Fibroblast of skin of back (primary cell): Measurements from ENCODE around the gene OGDHL. TPM values are rescaled to one million over a fixed set of nuclear protein-coding genes. Genes with fewer than 3 reads are reported as not detected.
"Not testable (repeated sequence)": the region's sequence is repeated elsewhere in the genome, so short reads cannot be mapped to it uniquely, and the experiment has no call there.

ENCODE experiments used
- DNase-seq: peaks from one replicate; pipeline ENCODE4 v3.0.0-alpha.2; 2013
- polyA plus RNA-seq, 2 experiments: library from polyadenylated mRNA; unstranded; fragments of 120-200 nt; gene quantifications; one replicate each; pipeline ENCODE4 v1.2.1, GENCODE V29; 2013; ENCODE audit not compliant: insufficient read length in 2 of 2

Gene OGDHL
- polyA plus RNA-seq (2013, experiment 1 of 2; ENCODE audit: insufficient read length) = 0.25 TPM
- polyA plus RNA-seq (2013, experiment 2 of 2; ENCODE audit: insufficient read length) = 0.23 TPM

DNA sequence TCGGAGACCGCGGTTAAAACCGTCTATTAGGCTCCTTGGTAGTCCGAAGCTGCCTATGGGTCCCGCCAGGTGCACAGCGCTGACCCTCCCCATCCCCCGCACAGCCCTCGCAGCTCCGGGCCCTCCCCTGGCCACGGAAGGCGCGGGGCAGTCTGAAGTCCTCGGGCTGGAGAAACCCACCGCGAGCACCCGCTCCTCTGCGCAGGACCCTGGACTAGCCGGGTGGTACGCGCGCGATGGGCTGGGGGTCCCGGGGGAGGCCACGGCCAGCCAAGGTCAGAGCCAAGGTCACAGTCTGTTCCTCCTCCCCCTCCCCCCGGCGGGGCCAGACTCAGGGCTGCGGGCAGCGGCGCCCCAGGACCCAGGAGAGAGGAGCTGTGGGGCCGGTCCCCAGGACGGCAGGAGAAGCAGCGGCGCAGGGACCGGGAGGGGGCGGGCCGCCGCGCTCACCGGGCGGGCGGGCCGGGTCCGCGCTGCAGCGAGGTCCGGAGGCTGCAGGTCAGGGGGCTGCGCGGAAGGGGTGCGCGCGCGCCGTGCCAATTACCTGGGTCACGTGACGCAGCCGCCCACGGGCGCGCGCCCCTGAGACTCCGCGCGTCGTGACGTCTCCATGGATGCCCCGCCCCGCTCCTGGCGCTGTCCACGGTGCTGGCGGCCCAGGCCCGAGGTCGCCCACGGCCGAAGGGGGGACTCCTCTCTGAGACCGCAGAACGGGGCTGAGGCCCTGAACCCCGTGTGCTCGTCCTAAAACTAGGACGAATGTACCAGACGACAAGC, at the start of gene OGDHL:
TSS of gene OGDHL (minus strand) at position 535 of the 777 bp plus-strand sequence. CDS start 3,731 bp downstream, outside the sequence.
- peak; percentile 56 for DNase-seq

DNA sequence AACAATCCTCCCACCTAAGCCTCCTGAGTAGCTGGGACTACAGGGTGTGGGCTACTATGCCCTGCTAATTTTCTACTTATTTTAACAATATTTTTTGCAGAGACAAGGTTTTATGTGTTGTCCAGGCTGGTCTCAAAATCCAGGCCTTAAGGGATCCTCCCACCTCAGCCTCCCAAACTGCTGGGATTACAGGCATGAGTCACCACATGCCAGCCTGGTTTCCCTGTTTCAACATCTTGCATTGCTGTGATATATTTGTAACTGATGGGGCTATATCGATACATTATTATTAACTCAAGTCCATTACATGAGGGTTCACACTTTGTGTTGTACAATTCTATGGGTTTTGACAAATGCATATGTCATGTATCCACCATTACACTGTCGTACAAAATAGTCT, 41.9 kb upstream of the OGDHL start:
- no peak for DNase-seq

DNA sequence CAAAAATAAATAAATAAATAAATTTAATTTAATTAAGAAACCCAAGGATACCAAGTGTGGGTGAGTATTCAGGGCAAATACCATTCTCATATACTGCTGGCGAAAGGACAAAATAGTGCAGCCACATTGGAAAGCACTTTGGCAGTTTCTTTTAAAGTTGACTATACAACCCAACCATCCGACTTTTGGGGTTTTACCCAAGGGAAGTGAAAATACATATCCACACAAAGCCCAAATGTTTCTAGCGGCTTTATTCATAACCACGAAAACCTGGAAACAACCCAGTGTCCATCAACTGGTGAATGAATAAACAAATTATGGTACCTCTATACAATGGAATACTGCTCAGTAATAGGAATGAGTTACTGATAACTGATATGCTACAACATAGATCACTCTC, 36.2 kb upstream of the OGDHL start:
- no peak for DNase-seq

DNA sequence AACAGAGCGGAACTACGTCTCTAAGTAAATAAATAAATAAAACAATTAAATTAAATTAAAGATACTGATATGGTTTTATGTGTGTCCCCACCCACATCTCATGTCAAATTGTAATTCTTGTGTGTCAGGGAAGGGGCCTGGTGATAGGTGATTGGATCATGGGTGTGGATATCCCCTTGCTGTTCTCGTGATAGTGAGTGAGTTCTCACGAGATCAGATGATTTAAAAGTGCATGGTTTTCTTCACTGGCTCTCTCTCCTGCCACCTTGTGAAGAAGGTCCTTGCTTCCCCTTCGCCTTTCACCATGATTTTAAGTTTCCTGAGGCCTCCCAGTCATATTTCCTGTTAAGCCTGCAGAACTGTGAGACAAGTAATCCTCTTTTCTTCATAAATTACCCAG, 29.0 kb upstream of the OGDHL start:
- no peak for DNase-seq

DNA sequence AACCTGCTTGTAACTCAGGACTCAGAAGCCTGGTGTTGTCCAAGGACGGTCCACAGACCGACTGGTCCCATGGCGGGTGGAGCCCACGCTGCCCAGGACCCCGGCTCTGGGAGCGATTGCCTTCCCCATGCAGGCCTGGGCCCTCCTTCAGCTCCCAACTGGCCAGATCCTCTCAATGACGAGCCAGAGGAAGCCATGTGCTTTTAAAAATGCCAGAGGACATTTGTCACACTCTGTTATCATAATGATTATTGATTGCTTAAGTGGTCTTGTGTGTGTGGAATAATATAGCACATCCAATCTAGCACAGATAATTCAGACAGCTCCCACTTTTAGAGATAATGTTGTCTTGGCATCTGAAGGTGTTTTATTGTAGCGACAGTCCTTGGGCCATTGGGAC, 22.6 kb upstream of the OGDHL start:
- no peak for DNase-seq

DNA sequence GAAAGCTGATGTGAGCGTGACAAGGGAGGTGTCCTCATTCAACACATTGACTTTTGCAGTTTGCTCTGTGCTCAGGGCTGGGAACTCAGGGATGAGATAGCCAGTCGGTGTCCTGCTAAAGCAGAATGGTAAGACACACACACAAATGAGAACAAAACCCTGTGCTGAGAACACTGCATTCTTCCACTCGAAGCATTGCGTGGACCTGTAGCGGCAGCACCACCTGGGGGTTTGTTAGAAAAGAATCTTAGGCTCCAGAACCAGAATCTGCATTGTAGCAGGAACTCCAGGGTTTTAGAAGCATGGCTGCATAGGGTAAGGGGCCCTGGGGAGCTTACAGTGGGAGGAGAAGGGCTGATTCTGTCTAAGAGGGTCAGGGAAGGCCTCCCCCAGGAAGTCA, 21.5 kb upstream of the OGDHL start:
- DNase-seq = no peak

DNA sequence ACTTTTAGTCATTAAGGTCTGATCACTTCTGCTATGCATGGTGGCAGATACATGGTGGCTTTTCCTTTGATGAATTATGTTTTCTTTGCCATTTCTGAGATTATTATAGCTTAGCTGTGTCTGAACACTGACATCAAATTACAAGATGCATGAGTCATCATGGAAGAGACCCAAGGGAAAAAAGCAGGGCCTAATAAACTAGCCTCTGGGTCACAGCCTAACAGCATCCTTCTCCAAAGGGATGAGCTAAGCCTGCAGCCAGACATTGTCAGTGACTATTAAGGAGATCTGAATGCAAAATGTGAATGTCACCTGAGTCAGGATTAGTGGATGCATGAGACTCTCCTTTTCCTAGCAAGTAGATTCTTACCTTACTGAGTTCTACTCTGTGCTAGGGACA, 19.1 kb upstream of the OGDHL start:
- peak; percentile 72 for DNase-seq

DNA sequence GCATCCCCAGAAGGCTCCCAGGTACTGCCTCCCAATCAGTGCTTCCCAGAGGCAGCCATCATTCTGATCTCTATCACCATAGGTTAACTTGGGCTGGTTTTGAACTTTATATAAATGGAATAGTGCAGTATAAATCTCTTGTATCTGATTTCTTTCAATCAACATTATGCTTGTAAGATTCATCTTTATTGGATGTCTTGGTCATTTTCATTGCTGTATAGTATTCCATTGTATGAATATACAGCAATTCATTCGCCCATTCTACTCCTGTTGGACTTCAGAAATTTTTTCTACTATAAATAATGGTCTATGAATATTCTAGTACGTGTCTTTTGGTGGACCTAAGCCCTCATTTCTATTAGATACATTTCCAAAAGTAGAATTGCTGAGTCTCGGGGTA, 16.1 kb upstream of the OGDHL start:
- DNase-seq = no peak

DNA sequence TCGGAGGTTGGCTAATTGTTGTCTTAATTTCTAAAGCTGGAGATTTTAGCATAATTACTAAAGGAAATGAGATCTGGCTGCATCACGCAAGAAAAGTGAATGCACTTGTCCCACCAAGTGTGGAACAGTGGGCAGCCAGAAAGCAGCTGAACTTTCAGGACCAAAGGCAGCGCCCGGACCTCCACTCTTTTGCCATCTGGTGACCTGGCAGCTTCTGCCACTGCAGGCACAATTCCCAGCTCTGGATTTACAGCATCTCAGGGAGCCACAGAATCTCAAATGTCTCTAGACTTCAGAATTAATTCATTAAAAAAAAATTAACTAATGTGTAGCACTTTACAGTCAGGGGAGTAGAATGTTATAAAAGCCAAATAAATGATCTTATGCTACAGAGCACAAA, 14.7 kb upstream of the OGDHL start:
- DNase-seq = no peak

DNA sequence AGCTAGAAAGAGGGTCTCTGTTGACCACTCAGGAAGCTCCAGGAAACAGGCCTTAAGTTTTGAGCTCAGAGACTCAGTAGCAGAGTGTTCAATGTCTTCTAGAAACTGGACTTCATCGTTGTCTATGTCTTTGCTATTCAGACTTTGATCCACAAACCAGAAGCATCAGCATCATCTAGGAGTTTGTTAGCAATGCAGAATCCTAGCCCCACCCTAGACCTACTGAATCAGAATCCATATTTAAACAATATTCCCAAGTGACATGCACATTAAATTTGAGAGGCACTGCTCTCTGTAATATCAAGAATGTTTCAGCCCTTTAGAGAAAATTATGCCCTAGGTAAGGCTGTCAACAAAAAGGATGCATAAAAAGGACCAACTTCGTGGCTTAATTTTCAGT, 12.9 kb upstream of the OGDHL start:
- no peak for DNase-seq

DNA sequence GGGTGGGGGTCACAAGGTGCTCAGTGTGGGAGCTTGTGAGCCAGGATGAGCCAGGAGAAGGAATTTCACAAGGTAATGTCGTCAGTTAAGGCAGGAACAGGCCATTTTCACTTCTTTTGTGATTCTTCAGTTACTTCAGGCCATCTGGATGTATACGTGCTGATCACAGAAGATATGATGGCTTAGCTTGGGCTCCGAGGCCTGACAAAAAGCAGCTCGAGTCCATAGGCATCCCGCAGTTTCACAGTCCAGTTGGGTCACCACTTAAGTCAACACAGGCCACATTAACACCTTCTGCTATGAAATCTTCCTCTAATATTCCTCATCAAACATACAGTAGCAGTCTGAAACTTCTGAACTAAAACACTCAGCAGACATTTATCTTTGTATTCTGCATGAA, 10.8 kb upstream of the OGDHL start:
- DNase-seq = not testable (repeated sequence)

DNA sequence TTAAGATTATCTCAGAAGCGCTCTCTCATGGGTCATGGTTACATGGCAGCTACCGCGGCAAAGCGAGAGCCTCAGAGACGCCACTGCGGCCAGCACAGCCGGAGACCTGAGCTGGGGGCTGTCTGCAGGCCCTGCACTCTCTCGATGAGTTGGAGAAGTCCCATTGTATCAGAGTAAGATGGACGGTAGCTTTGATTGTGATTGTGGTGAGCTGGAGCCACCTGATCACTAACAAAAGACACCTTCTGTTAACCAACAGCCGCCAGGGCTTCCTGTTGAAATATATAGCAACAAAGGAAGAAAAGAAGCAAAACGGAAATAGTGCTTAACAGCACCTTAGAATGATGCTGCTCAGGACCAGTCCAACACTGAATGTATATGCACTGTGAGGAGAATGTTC, 8.9 kb upstream of the OGDHL start:
- not testable (repeated sequence) for DNase-seq

DNA sequence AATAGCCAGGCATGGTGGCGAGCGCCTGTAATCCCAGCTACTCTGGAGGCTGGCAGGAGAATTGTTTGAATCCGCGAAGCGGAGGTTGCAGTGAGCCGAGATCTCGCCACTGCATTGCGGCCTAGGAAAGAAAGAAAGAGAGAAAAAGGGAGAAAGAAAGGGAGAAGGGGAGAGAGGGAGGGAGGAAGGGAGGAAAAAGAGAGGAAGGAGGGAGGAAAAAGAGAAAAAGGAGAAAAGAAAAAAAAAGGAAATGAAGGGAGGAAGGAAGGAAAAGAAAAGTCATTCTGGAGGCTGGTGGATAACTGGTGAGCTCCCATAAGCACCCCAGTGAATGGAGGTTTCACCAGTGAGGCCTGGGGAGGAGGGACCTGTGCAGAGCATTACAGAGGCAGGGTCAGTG, 7.6 kb upstream of the OGDHL start:
- DNase-seq = no peak

DNA sequence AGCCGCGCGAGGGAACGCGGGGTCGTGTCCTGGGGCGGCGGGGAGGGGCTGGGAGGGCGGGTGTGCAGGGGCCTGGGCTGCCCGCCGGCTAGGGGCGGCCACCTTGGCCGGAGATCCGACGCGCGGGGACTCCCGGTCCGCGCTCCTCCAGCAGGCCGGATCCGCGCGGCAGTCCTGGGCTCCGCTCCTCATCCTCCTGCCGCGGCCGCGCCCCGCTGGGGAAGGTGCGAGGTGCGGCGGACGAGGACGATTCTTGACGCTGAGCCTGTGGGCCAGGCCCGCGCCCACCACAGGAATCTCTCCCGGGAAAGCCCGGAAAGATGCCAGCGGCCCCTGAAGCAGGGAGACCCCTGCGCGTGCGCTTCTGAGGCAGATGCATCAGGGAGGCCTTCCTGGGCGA, 6.6 kb upstream of the OGDHL start:
- DNase-seq = no peak

DNA sequence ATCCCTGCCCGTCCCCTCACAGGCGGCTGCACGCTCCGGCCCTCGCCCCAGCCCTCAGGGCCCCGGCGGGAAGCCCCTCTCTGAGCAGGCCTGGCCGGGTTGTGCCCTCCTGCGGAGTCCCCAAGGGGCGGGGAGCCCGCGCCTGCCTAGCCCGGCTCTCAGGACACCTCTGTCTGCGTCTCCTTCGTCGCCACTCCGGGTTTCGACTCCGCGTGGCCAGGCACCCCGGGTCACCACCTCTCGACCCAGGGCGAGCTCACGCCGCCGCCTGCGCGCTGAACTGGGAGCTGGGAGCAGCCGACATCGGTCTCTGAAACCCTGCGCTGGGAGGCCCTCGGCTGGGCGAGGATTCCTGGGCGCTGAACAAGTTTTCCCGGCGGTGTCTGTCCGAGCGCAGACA, 6.2 kb upstream of the OGDHL start:
- no peak for DNase-seq

DNA sequence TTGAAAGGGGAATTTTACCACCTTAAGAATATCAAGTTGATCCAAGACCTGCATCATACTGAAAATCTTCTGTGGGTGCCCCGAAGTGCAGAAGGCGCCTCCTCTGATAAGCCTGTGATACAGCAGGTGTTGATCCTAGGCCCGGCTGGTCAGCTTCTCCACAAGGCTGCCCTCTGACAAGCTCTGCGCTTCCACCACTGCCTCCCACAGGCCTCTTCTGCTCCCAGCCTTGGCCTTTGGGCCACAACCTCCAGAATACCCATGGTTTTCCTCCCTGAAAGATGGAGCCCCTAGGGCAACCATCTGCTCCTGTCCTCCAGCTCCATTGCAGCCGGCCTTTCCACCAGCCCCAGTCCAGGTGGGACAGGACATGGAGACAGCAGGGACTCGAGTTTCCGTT, 5.6 kb upstream of the OGDHL start:
- DNase-seq = no peak

DNA sequence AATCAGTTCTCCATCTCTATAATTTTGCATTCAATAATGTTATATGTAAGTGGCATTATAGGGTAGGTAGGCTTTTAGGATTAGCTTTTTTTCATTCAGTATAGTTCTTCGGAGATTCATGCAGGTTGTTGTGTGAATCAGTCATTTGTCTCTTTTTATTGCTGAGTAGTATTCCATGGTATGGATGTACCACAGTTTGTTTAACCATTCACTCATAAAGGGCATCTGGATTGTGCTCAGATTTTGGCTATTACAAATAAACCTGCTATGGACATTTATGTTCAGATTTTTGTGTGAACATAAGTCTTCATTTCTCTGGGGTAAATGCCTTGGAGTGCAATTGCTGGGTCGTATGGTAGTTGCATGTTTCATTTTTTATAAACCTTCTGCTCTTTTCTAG, 4.4 kb upstream of the OGDHL start:
- no peak for DNase-seq

DNA sequence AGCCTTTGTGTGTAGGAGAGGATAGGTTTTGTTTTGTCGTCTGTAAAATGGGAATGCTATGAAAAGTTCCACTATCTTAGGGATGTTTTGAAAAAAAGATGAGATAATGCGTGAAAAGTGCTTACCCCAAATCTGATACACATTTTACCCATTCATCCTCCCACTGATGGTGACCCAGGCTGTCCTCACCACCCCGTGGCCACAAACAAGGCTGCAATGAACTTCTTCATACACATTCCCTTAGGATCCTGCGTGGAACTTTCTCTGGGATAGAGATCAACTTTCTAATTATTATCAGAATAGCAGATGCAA, 399 bp upstream of the OGDHL start:
- no peak for DNase-seq

DNA sequence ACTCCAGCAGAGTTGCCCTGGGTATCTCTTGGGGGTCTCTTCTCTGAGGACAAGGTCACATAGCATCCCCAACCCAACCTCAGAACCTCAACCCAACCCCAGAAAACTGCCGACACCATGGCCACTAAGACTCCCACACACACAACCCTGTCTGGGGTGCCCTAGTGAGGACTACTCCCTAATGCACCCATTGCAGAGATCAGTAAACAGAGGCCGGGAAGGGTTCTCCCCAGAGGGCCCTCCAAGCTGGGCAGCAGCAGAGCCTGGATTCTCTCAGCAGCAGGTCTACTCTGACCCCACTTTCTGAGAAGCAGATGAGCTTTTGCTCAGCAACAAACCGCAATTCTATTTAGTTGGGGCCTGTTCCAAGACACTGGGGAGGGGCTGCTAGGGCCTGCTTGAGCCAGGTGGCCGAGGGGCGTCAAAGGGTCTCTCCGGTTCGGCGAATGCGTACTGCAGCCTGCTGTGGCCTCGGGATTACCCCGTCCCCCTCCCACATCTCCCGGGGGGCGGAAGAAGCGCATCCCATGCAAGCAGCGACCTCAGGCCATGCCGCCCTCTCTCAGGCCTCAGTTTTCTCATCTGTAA, 828 bp downstream of the OGDHL start:
- no peak for DNase-seq

DNA sequence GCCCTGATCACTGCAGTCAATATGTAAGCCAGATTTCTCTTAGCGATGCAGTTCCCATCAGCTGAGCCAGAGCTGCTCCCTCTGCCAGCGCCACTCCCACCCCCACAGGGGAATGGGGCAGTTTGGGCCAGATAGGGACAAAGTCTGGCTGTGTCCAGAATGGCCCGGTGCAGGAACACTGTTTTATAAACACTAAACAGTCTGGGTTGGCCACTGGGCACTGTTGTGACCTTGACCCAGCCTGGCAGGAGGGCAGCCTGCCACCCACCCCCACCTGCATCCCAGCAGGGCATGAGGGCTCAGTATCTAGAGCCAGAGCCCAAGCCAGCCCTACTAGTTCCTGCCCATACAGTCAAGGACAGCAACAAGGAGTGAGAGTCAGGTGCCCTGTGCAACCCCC, 1.3 kb downstream of the OGDHL start:
- DNase-seq = no peak

DNA sequence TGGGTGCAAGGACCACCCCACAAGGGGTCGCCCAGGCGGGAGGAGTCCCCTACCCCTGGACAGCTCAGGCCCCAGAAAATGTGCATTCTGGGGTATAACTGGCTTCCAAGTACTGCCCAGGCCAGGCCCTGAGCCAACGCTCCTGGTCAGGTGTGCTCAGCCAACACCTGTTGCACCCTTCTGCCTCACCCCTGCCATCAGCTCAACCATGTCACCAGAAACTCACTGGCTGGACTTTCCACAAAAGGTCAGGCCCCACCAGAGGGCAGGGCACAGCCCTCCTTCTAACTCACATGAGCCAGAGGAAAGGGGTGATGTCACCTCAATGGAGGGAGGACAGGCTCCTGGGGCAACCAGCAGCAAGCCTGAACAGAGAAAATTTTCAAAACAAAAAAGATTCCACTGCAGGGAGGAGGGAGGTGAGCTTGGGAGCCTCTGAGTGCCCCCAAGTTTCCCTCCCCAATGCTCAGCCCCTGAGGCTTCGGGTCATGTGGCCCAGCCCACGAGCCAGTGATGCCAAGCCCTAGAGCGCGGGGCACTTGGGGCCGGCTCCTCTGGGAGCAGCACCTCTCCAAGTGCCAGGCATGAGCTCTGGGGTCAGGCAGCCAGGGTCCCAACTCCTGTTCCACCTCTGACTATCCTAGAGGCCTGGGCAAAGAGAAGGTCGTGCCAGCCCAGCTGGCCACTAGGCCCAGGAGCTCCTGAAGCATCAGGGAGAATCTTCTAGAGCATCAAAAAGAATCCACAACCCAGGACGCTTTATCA, 2.2 kb downstream of the OGDHL start:
- DNase-seq = no peak

DNA sequence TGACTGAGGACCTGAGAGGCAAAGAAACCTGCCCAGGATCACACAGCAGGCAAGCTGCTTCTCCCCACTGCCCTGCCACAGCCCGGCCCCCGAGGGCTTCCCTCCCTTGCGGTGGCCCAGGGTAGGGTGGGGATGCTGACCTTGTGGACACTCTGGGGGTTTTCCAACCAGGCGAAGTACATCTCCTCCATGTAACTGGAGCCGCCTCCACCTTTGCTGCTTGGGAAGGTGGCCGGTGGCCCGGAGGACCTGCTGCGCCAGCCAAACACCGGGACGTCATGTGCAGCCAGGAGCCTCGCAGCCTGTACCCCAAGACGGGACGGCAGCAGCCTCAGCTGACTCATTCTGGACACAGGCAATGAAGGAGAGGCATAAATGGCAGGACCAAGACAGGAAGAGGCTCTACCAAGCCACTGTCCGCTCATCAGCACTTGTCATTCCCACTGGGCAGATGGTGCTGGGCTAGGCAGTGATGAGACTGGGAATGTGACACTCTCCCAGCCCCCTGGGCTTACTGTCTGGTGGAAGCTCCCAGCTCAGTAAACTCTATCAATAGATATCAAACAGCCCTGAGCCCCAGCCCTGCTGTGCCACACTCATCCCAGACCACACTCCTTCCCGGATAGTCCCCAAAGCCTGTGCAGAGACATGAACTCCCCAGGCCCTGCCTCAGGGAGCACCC, 3.7 kb downstream of the OGDHL start:
- no peak for DNase-seq

DNA sequence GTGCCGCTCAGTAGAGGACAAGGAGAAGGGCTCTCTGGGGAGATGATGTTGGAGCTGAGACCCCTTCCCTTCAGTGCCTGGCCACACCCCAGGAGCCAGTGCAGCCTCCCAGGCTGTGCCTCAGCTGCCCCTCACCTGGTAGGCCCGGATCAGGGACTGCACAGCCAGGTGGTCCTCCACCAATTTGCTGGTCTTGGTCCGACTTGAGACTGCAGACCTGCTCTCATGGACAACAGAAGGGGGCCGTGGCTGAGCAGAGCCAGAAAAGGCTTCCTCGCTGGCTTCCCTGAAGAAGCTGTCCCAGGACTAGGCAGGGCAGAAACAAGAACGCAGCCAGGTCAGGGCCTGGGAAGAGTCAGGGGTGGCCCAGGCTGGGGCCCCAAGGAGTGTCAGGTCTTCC, 5.5 kb downstream of the OGDHL start:
- no peak for DNase-seq
